HS-5 (cell line): ENCODE data around the gene SIGLEC14.

ENCODE experiments used
- DNase-seq: peaks from one replicate; pipeline ENCODE4 v3.0.0-alpha.2; 2012; ENCODE audit warnings: low read depth

SIGLEC14 gene

DNA sequence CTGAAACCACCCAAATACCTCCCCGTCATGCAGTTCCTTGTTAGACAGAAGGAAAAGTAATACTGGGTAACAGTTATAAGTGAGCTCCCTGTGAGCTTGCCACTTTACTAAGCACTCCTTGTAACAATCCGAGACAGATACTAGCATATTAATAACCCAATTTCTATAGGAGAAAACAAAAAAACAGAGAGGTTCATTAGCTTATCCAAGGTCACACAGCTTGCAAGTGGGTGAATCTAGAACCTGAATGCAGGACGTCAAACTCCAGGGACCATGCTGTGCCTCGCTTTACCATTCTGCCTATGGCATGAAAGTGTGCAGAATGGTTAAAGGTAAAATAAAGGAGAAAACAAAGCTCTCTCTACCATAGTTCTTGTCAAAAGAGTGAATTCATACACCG, 31.8 kb downstream of the SIGLEC14 start:
- no peak for DNase-seq

GRCh38 chr19:51610576-51610975, 36.0 kb downstream of the SIGLEC14 start:
- no peak for DNase-seq

DNA sequence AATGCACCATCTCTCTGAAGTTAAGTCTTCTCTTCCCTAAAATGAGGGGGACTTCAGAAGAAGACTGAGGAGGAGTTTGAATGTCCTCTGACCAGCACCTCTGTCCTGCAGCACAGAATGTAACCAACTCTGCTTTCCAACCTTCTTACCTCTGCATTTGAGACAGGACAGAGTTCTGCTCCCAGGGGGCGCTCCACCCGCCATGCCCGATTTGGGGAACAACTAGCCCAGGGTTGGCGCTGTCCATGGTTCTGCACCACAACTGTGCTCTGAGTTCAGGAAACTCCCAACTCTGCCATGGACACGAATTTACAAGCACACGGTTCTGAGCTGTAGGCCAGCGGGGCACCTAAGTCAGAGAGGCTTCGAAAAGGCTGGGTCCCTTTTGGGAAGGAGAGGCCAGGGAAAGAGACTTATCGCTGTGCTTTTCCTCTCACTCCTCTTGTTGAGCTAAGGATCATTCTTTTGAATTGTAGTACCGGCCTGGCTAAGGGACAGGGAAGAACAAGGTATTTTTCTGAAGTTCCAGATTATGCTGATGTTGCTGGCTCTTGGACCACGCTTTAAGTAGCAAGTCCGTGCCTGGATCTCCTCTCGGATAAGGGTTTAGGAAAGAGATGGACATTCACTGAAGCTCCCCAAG, 38.6 kb downstream of the SIGLEC14 start:
- no peak for DNase-seq

- no peak for DNase-seq
Observed at GRCh38 chr19:51607077-51607476, 39.5 kb downstream of the SIGLEC14 start.

GRCh38 chr19:51602189-51602854, 44.3 kb downstream of the SIGLEC14 start:
- no peak for DNase-seq

- no peak for DNase-seq
Observed at GRCh38 chr19:51600940-51601580, 45.6 kb downstream of the SIGLEC14 start.

GRCh38 chr19:51599084-51599483, 47.5 kb downstream of the SIGLEC14 start:
- no peak for DNase-seq

- no peak for DNase-seq
Observed at GRCh38 chr19:51598159-51598915, 48.3 kb downstream of the SIGLEC14 start.

DNA sequence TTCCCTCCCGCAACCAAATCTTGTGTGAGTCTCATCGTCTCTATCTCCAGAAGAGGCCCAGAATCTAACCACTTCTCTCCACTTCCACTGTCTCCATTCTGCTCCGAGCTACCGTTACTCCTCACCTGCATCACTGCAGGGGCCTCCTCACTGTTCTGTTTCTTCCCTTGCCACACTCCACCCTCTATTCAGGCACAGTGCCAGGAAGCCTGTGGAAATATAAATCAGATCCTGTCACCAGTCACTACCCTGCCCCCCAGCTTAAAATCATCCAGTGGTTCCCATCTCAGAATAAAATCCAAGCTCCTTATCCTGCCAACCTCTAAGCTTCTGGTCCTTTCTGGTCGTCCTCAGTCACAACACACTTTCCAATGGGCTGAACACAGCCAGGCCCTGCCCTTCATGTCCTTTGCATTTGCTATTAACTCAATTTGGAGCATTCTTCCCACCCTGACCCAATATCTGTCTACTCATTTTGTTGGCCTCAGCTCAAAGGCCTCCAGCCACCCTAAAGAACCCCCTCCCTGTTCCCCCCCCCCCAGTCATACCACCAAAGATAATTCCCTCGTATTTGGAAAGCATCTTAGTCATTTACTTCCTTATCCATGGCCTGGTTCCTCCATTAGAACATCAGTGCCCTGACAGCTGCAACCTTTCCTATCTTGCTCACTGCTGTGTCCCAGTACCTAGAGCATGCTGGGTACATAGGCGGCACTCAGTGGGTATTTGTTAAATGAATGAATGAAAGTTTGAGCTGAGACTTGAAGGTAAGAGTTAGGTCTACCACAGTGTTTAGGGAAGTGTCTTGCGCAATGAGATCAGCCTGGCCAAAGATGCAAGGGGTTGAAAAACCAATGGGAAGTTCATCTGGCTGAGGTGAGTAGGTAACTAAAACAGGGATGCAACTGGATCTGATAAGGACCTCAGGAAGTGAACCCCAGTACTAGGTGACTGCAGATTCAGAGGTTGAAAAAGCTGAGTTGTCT, 51.1 kb downstream of the SIGLEC14 start:
- no peak for DNase-seq

GRCh38 chr19:51594774-51595109, 51.9 kb downstream of the SIGLEC14 start:
- no peak for DNase-seq

- DNase-seq, result peak; percentile 85
Observed at GRCh38 chr19:51593969-51594773, 52.5 kb downstream of the SIGLEC14 start.

- no peak for DNase-seq
Observed at GRCh38 chr19:51593138-51593890, 53.3 kb downstream of the SIGLEC14 start.
